GM23338 (cell line): Measurements from ENCODE around the gene C1orf87. TPM values are rescaled to one million over a fixed set of nuclear protein-coding genes. Genes with fewer than 3 reads are reported as not detected.
"Not testable (repeated sequence)": the region's sequence is repeated elsewhere in the genome, so short reads cannot be mapped to it uniquely, and the experiment has no call there.

Experiments used
- ATAC-seq: fragments of 200-7000 bp; cut with Tn5 transposase; 3 replicates; pipeline ENCODE4 v1.9.1; 2020
- DNase-seq: peaks from one replicate; pipeline ENCODE4 v3.0.0-alpha.2; 2015; ENCODE audit warnings: low spot score
- H2AFZ ChIP-seq: fragments of 200-600 bp; sonication (generic); 2 replicates; pipeline ENCODE4 v1.8.0; 2016; ENCODE audit warnings: antibody characterized with exemption, mild to moderate bottlenecking, moderate library complexity
- H3F3A ChIP-seq: fragments of 200-600 bp; sonication (generic); replicated peaks from 2 replicates; pipeline ENCODE4 v1.8.0; 2017; ENCODE audit warnings: antibody characterized with exemption, mixed run types, low read depth
- H3K27ac ChIP-seq: fragments of 200-600 bp; sonication (generic); 2 replicates; pipeline ENCODE4 v1.6.1; 2016; ENCODE audit warnings: low read depth
- H3K27me3 ChIP-seq: fragments of 200-600 bp; sonication (generic); 2 replicates; pipeline ENCODE4 v1.8.0; 2016; ENCODE audit warnings: mild to moderate bottlenecking, mixed run types, moderate library complexity; ENCODE audit not compliant: insufficient read depth
- H3K36me3 ChIP-seq: fragments of 200-600 bp; sonication (generic); 2 replicates; pipeline ENCODE4 v1.8.0; 2016; ENCODE audit warnings: mild to moderate bottlenecking; ENCODE audit not compliant: insufficient read depth
- H3K4me1 ChIP-seq: fragments of 200-600 bp; sonication (generic); 2 replicates; pipeline ENCODE4 v1.8.0; 2016; ENCODE audit warnings: mild to moderate bottlenecking, moderate library complexity; ENCODE audit not compliant: insufficient read depth
- H3K4me2 ChIP-seq: fragments of 200-600 bp; sonication (generic); 2 replicates; pipeline ENCODE4 v1.7.1; 2017; ENCODE audit warnings: mixed run types
- H3K4me3 ChIP-seq: fragments of 200-600 bp; sonication (generic); 2 replicates; pipeline ENCODE4 v1.6.1; 2016; ENCODE audit warnings: mixed run types
- H3K79me2 ChIP-seq: fragments of 200-600 bp; sonication (generic); replicated peaks from 2 replicates; pipeline ENCODE4 v1.8.0; 2017; ENCODE audit warnings: mild to moderate bottlenecking; ENCODE audit not compliant: insufficient read depth
- H3K9me2 ChIP-seq: fragments of 200-600 bp; sonication (generic); 2 replicates; pipeline ENCODE4 v1.8.0; 2017; ENCODE audit not compliant: insufficient read depth
- H4K20me1 ChIP-seq: fragments of 200-600 bp; sonication (generic); replicated peaks from 2 replicates; pipeline ENCODE4 v1.8.0; 2017; ENCODE audit warnings: mild to moderate bottlenecking; ENCODE audit not compliant: insufficient read depth
- H3K27ac Mint-ChIP-seq: 2 replicates; pipeline ENCODE4 v1.8.0; 2020; ENCODE audit warnings: inconsistent platforms, mild to moderate bottlenecking, moderate library complexity, mixed read lengths
- H3K27me3 Mint-ChIP-seq: 3 replicates; pipeline ENCODE4 v1.8.0; 2022; ENCODE audit warnings: low read depth, mild to moderate bottlenecking, moderate library complexity, mixed read lengths, inconsistent platforms; ENCODE audit not compliant: insufficient read depth, poor library complexity
- H3K36me3 Mint-ChIP-seq: 3 replicates; pipeline ENCODE4 v1.8.0; 2021; ENCODE audit warnings: low read depth, mild to moderate bottlenecking, inconsistent platforms, moderate library complexity, mixed read lengths
- H3K4me1 Mint-ChIP-seq: 3 replicates; pipeline ENCODE4 v1.8.0; 2020; ENCODE audit warnings: mild to moderate bottlenecking, inconsistent platforms, mixed read lengths
- H3K4me3 Mint-ChIP-seq: 3 replicates; pipeline ENCODE4 v1.8.0; 2021; ENCODE audit warnings: moderate library complexity, mild to moderate bottlenecking, inconsistent platforms, mixed read lengths
- H3K9me3 Mint-ChIP-seq: 3 replicates; pipeline ENCODE4 v1.8.0; 2020; ENCODE audit warnings: moderate library complexity, mild to moderate bottlenecking, inconsistent platforms, mixed read lengths
- CREB1 ChIP-seq: fragments of 250-450 bp; sonication (Bioruptor Pico); IDR thresholded peaks from 2 replicates; pipeline ENCODE4 v1.5.0; 2020; ENCODE audit warnings: low read depth, mild to moderate bottlenecking, moderate library complexity
- EZH2 ChIP-seq: fragments of 200-600 bp; sonication (generic); IDR thresholded peaks from one replicate; pipeline ENCODE4 v1.8.0; 2017; ENCODE audit warnings: antibody characterized with exemption, mild to moderate bottlenecking, low read depth; ENCODE audit not compliant: unreplicated experiment
- EZH2phosphoT487 ChIP-seq: fragments of 200-600 bp; sonication (generic); IDR thresholded peaks from one replicate; pipeline ENCODE4 v1.8.1; 2018; ENCODE audit warnings: antibody characterized with exemption; ENCODE audit not compliant: unreplicated experiment
- JUNB ChIP-seq: IDR thresholded peaks from one replicate; pipeline ENCODE4 v1.6.1; 2016; ENCODE audit warnings: antibody characterized with exemption; ENCODE audit not compliant: unreplicated experiment
- NANOG ChIP-seq: IDR thresholded peaks from 2 replicates; pipeline ENCODE4 v1.6.1; 2016; ENCODE audit warnings: antibody characterized with exemption, borderline replicate concordance
- STAT1 ChIP-seq: IDR thresholded peaks from one replicate; pipeline ENCODE4 v1.6.1; 2016; ENCODE audit warnings: antibody characterized with exemption; ENCODE audit not compliant: unreplicated experiment
- ZNF114 ChIP-seq: fragments of 250-450 bp; sonication (Bioruptor Pico); IDR thresholded peaks from 2 replicates; pipeline ENCODE4 v1.5.0; 2020; ENCODE audit warnings: mild to moderate bottlenecking, moderate library complexity
- ZNF331 ChIP-seq: fragments of 250-450 bp; sonication (Bioruptor Pico); IDR thresholded peaks from 2 replicates; pipeline ENCODE4 v1.5.0; 2020; ENCODE audit warnings: low read depth, mild to moderate bottlenecking, moderate library complexity
- polyA plus RNA-seq: library from polyadenylated mRNA; unstranded; fragments of >200 nt; fragmentation: Nextera tagmentation; extraction: Ambion mirVana; gene quantifications from 2 replicates; pipeline ENCODE4 v1.2.1, GENCODE V29; 2016
- total RNA-seq: library from RNA; depleted of rRNA; stranded (reverse); fragments of >200 nt; shearing (Covaris generic); gene quantifications from 2 replicates; pipeline ENCODE4 v1.2.3, GENCODE V29; 2014
- TF ChIP-seq, protein P1 (sequence below): IDR thresholded peaks from one replicate; pipeline ENCODE4 v1.6.1; 2018; ENCODE audit warnings: antibody characterized with exemption; ENCODE audit not compliant: unreplicated experiment
- TF ChIP-seq, protein P2 (sequence below), 2 experiments: fragments of 200-600 bp in 1 of 2; sonication (generic) in 1 of 2; conservative IDR thresholded peaks; 2 replicates each; pipeline versions ENCODE4 v1.5.1 to v1.6.1; 2016 to 2017; ENCODE audit warnings: antibody characterized with exemption in 2 of 2, low read depth in 2 of 2, mild to moderate bottlenecking in 2 of 2, moderate library complexity in 1 of 2
- TF ChIP-seq, protein P3 (sequence below): IDR thresholded peaks from 2 replicates; pipeline ENCODE4 v1.6.1; 2016; ENCODE audit warnings: antibody characterized with exemption

Gene C1orf87
- total and polyA plus RNA-seq, 2 experiments from 2014 or later = 0.07 to 0.21 TPM

DNA sequence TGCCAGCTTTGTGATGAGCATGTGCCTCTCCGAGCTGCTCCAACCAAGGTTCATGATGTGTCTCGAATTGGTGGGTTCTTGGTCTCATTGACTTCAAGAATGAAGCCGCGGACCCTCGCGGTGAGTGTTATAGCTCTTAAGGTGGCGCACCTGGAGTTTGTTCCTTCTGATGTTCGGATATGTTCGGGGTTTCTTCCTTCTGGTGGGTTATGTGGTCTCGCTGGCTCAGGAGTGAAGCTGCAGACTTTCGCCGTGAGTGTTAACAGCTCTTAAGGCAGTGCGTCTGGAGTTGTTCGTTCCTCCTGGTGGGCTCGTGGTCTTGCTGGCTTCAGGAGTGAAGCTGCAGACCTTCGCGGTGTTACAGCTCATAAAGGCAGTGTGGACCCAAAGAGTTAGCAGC, 104.8 kb downstream of the C1orf87 start:
- H3K4me3 ChIP-seq, ATAC-seq, H3K9me3 Mint-ChIP-seq: not testable (repeated sequence)

DNA sequence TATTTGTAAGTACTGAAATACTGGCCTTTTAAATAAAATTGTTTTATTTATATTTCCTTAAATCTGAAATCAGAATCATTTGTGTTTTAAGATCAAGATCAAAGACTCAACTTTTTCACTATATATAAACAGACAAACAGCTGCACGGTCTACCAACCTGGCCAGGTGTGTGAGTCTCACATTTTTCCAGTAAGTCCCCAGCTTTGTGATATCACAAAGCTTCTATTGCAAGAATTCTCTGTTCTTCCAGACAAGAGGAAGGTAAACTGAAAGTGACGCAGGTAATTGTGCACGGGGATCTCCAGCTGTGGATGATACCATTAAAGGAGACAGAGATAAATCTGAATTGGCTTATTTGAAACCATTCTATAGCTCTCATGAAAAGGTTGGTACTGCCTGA, 105.8 kb downstream of the C1orf87 start:
- H3K27ac Mint-ChIP-seq = no peak overlapping the region
- Histone ChIP-seq H3K27ac (no peak overlapping the region), H2AFZ (no peak overlapping the region), H3K4me2 (no peak overlapping the region), H3K4me1 (0 out of 2 replicates have a peak, but pooled peaks cover 2% of the 10 kb centered on the region), H3K36me3 (no peaks in the 10 kb centered on the region), H3K9me2 (no peaks in the 10 kb centered on the region), H4K20me1 (no peaks in the 10 kb centered on the region), H3K4me3 (no peak overlapping the region), H3K27me3 (no peaks in the 10 kb centered on the region), H3K79me2 (no peaks in the 10 kb centered on the region), H3F3A (no peaks in the 10 kb centered on the region)
- no peak overlapping the region for H3K4me3 Mint-ChIP-seq
- H3K36me3 Mint-ChIP-seq = no peaks in the 10 kb centered on the region
- DNase-seq = no peak
- peaks cover 3% of the 10 kb centered on the region for H3K27me3 Mint-ChIP-seq
- ATAC-seq = no peak
- H3K9me3 Mint-ChIP-seq = no peaks in the 10 kb centered on the region
- 0 out of 3 replicates have a peak, but pooled peaks cover 2% of the 10 kb centered on the region for H3K4me1 Mint-ChIP-seq
- TF ChIP-seq EZH2phosphoT487 (no peak), CREB1 (CRISPR knock-in tag) (no peak), NANOG (no peak), ZNF114 (CRISPR knock-in tag) (no peak), STAT1 (no peak), EZH2 (no peak), JUNB (no peak), ZNF331 (CRISPR knock-in tag) (no peak)
- TF ChIP-seq, protein P1, sequence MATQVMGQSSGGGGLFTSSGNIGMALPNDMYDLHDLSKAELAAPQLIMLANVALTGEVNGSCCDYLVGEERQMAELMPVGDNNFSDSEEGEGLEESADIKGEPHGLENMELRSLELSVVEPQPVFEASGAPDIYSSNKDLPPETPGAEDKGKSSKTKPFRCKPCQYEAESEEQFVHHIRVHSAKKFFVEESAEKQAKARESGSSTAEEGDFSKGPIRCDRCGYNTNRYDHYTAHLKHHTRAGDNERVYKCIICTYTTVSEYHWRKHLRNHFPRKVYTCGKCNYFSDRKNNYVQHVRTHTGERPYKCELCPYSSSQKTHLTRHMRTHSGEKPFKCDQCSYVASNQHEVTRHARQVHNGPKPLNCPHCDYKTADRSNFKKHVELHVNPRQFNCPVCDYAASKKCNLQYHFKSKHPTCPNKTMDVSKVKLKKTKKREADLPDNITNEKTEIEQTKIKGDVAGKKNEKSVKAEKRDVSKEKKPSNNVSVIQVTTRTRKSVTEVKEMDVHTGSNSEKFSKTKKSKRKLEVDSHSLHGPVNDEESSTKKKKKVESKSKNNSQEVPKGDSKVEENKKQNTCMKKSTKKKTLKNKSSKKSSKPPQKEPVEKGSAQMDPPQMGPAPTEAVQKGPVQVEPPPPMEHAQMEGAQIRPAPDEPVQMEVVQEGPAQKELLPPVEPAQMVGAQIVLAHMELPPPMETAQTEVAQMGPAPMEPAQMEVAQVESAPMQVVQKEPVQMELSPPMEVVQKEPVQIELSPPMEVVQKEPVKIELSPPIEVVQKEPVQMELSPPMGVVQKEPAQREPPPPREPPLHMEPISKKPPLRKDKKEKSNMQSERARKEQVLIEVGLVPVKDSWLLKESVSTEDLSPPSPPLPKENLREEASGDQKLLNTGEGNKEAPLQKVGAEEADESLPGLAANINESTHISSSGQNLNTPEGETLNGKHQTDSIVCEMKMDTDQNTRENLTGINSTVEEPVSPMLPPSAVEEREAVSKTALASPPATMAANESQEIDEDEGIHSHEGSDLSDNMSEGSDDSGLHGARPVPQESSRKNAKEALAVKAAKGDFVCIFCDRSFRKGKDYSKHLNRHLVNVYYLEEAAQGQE = no peak
- TF ChIP-seq, protein P2, sequence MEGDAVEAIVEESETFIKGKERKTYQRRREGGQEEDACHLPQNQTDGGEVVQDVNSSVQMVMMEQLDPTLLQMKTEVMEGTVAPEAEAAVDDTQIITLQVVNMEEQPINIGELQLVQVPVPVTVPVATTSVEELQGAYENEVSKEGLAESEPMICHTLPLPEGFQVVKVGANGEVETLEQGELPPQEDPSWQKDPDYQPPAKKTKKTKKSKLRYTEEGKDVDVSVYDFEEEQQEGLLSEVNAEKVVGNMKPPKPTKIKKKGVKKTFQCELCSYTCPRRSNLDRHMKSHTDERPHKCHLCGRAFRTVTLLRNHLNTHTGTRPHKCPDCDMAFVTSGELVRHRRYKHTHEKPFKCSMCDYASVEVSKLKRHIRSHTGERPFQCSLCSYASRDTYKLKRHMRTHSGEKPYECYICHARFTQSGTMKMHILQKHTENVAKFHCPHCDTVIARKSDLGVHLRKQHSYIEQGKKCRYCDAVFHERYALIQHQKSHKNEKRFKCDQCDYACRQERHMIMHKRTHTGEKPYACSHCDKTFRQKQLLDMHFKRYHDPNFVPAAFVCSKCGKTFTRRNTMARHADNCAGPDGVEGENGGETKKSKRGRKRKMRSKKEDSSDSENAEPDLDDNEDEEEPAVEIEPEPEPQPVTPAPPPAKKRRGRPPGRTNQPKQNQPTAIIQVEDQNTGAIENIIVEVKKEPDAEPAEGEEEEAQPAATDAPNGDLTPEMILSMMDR (conservative IDR thresholded peaks at IDR 0.05; ENCODE audit: low read depth in 2 of 2) = no peak
- TF ChIP-seq, protein P3, sequence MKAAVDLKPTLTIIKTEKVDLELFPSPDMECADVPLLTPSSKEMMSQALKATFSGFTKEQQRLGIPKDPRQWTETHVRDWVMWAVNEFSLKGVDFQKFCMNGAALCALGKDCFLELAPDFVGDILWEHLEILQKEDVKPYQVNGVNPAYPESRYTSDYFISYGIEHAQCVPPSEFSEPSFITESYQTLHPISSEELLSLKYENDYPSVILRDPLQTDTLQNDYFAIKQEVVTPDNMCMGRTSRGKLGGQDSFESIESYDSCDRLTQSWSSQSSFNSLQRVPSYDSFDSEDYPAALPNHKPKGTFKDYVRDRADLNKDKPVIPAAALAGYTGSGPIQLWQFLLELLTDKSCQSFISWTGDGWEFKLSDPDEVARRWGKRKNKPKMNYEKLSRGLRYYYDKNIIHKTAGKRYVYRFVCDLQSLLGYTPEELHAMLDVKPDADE = no peak

More for the DNA sequence above, 104.8 kb downstream of the C1orf87 start:
- H3K4me1 Mint-ChIP-seq, H3K27me3 Mint-ChIP-seq, H3K79me2 ChIP-seq, H4K20me1 ChIP-seq, H3K4me3 Mint-ChIP-seq, H3K4me1 ChIP-seq, H3F3A ChIP-seq, H3K27ac ChIP-seq, H3K27me3 ChIP-seq, H3K4me2 ChIP-seq, H3K27ac Mint-ChIP-seq, DNase-seq, H3K36me3 Mint-ChIP-seq, H3K36me3 ChIP-seq, H3K9me2 ChIP-seq: not testable (repeated sequence)
- peak overlapping the region; percentile 32; the same call in 1 of the 2 replicates for H2AFZ ChIP-seq
